CD14-positive monocyte (primary cell): ENCODE measurements around the gene TUBA1C. TPM values are rescaled to one million over a fixed set of nuclear protein-coding genes. Genes with fewer than 3 reads are reported as not detected.
A peak's percentile ranks its signal among the peaks of the same experiment; 100 is the strongest.

Source experiments
- DNase-seq, 3 donors: peaks; one replicate each; pipeline ENCODE4 v3.0.0-alpha.2; 2011 to 2022
- H2AFZ ChIP-seq: 2 replicates; pipeline ENCODE4 v1.6.0; 2012; ENCODE audit warnings: mild to moderate bottlenecking, low read depth, low read length, inconsistent platforms; ENCODE audit not compliant: insufficient read depth, poor library complexity, severe bottlenecking
- H3K27ac ChIP-seq, 2 donors: 1 replicate in 1 of 2; 2 replicates in 1 of 2; pipeline ENCODE4 v1.5.1; 2012 to 2013; ENCODE audit warnings: low read length in 2 of 2, control low read depth in 1 of 2, inconsistent platforms in 1 of 2, low read depth in 1 of 2, mild to moderate bottlenecking in 1 of 2
- H3K27me3 ChIP-seq, 2 donors: one replicate each; pipeline versions ENCODE4 v1.6.0 to v1.6.1; 2011 to 2013; ENCODE audit warnings: low read length in 2 of 2; ENCODE audit not compliant: control insufficient read depth in 2 of 2, insufficient read depth in 2 of 2
- H3K36me3 ChIP-seq, 2 donors: replicated peaks in 1 of 2; 1 replicate in 1 of 2; 2 replicates in 1 of 2; pipeline versions ENCODE4 v1.5.1 to v1.6.1; 2012 to 2013; ENCODE audit warnings: low read length in 2 of 2, control low read depth in 1 of 2, inconsistent platforms in 1 of 2, mild to moderate bottlenecking in 1 of 2; ENCODE audit not compliant: insufficient read depth in 2 of 2, control insufficient read depth in 1 of 2
- H3K4me1 ChIP-seq, 2 donors: 1 replicate in 1 of 2; 2 replicates in 1 of 2; pipeline versions ENCODE4 v1.5.1 to v1.6.1; 2012 to 2013; ENCODE audit warnings: low read length in 2 of 2, control low read depth in 1 of 2, inconsistent platforms in 1 of 2, mild to moderate bottlenecking in 1 of 2, moderate library complexity in 1 of 2; ENCODE audit not compliant: insufficient read depth in 2 of 2, control insufficient read depth in 1 of 2
- H3K4me2 ChIP-seq: replicated peaks from 2 replicates; pipeline ENCODE3; 2012; ENCODE audit warnings: low read length, moderate library complexity, mild to moderate bottlenecking; ENCODE audit not compliant: poor library complexity, severe bottlenecking; ENCODE audit errors: extremely low read depth
- H3K4me3 ChIP-seq, 3 experiments: fragments of 200-600 bp in 1 of 3; sonication (generic) in 1 of 3; replicated peaks in 1 of 3; 1 replicate in 2 of 3; 2 replicates in 1 of 3; pipeline ENCODE4 v1.5.1; 2011 to 2013; ENCODE audit warnings: low read length in 3 of 3, mild to moderate bottlenecking in 3 of 3, control low read depth in 2 of 3, low read depth in 2 of 3, inconsistent platforms in 1 of 3, moderate library complexity in 1 of 3
- H3K79me2 ChIP-seq: 2 replicates; pipeline ENCODE4 v1.6.0; 2012; ENCODE audit warnings: mild to moderate bottlenecking, control low read depth, inconsistent platforms, low read length, moderate library complexity; ENCODE audit not compliant: insufficient read depth
- H3K9ac ChIP-seq: 2 replicates; pipeline ENCODE4 v1.6.0; 2017; ENCODE audit warnings: low read length, mild to moderate bottlenecking; ENCODE audit not compliant: insufficient read depth, poor library complexity, severe bottlenecking
- H3K9me3 ChIP-seq, 2 donors: replicated peaks in 1 of 2; 1 replicate in 1 of 2; 2 replicates in 1 of 2; pipeline versions ENCODE4 v1.5.1 to v1.6.1; 2012 to 2013; ENCODE audit warnings: low read length in 2 of 2, control low read depth in 1 of 2; ENCODE audit not compliant: control insufficient read depth in 1 of 2, insufficient read depth in 1 of 2
- H4K20me1 ChIP-seq: 2 replicates; pipeline ENCODE4 v1.6.0; 2012; ENCODE audit warnings: mild to moderate bottlenecking, low read length, control low read depth, moderate library complexity; ENCODE audit not compliant: insufficient read depth
- H3K27ac Mint-ChIP-seq, 7 donors: one replicate each; pipeline ENCODE4 v1.8.0; 2020; ENCODE audit warnings: mild to moderate bottlenecking in 7 of 7, mixed read lengths in 7 of 7, moderate library complexity in 6 of 7, inconsistent platforms in 2 of 7
- H3K27me3 Mint-ChIP-seq, 3 donors: one replicate each; pipeline ENCODE4 v1.8.0; 2021 to 2022; ENCODE audit warnings: low read depth in 3 of 3, mild to moderate bottlenecking in 3 of 3, mixed read lengths in 3 of 3, moderate library complexity in 3 of 3, inconsistent platforms in 1 of 3
- H3K36me3 Mint-ChIP-seq, 2 donors: one replicate each; pipeline ENCODE4 v1.8.0; 2020; ENCODE audit warnings: mixed read lengths in 2 of 2, inconsistent platforms in 1 of 2, mild to moderate bottlenecking in 1 of 2
- H3K4me1 Mint-ChIP-seq: one replicate; pipeline ENCODE4 v1.8.0; 2020; ENCODE audit warnings: mild to moderate bottlenecking, mixed read lengths
- H3K4me3 Mint-ChIP-seq, 2 donors: one replicate each; pipeline ENCODE4 v1.8.0; 2020; ENCODE audit warnings: mild to moderate bottlenecking in 2 of 2, mixed read lengths in 2 of 2, moderate library complexity in 1 of 2
- H3K9me3 Mint-ChIP-seq, 7 donors: one replicate each; pipeline ENCODE4 v1.8.0; 2020 to 2022; ENCODE audit warnings: mixed read lengths in 7 of 7, mild to moderate bottlenecking in 6 of 7, moderate library complexity in 6 of 7, inconsistent platforms in 2 of 7
- WGBS: methylation state at CpG from one replicate; pipeline ENCODE4 v1.1.5; 2013; ENCODE audit warnings: missing lambda C conversion rate; ENCODE audit not compliant: insufficient coverage; 5-methylcytosine and 5-hydroxymethylcytosine counted together
- intact Hi-C, 2 donors: fragments of 100-400 bp; cut with micrococcal nuclease; formaldehyde crosslinking; loops; one replicate each; pipeline versions ENCODE4 v1.15.0 to v1.15.1; 2023
- polyA plus RNA-seq, 3 donors: library from polyadenylated mRNA; depleted of rRNA in 1 of 3; unstranded in 2 of 3; stranded (reverse) in 1 of 3; fragments of 300-500 nt in 2 of 3; fragments of >200 nt in 1 of 3; fragmentation: Illumina TruSeq in 2 of 3; gene quantifications; 1 replicate in 2 of 3; 2 replicates in 1 of 3; pipeline ENCODE4 v1.2.3, GENCODE V29; 2012 to 2021
- TF ChIP-seq, protein P1 (sequence below): fragments of 200-600 bp; IDR thresholded peaks from one replicate; pipeline ENCODE4 v1.8.0; 2022; ENCODE audit warnings: antibody characterized with exemption, mild to moderate bottlenecking

Gene TUBA1C
- polyA plus RNA-seq, 3 donors = 53.7 to 263 (median 61.0) TPM

DNA sequence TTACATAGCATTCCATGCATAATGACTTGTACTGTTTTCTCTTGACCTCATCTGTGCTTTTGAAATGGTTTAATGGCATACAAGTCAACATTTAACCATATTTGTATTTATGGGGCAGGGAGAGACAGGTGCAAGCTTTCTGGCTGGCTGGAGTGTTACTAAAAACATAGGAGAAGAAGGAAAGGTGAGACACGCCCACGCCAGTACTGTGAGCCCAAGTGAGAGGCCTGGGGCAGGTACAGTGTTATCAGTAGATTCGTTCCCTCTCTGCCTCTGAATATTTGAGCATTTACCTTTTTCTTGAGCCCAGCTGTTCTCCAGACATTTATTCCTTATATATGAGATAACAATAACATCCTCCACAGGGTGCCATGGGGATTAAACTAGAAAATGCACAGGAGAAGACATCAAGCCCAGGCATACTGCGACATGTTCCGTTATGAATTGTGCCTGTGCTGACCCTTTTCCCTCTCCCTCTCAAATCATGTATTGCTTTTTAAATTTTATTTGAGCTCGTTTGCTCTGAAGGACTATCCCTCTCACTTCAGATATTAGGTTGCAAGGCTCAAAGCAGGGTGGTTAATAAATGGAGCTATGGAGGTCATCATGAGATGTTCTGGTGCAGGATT is 34.6 kb upstream of the TUBA1C start:
- peak overlapping the region in 1 of 3 experiments; percentile 43 for H3K4me3 ChIP-seq
- peak overlapping the region in 1 of 2 donors; percentile 78 for H3K4me3 Mint-ChIP-seq
- intact Hi-C loops = loop anchor here (5.0 to 10.0 kb wide), 3 partner anchors 43 to 98 kb away; partner anchors contain the start of genes TUBA1B (in 2 of the 2) and TUBA1A (in 1 of the 2)

DNA sequence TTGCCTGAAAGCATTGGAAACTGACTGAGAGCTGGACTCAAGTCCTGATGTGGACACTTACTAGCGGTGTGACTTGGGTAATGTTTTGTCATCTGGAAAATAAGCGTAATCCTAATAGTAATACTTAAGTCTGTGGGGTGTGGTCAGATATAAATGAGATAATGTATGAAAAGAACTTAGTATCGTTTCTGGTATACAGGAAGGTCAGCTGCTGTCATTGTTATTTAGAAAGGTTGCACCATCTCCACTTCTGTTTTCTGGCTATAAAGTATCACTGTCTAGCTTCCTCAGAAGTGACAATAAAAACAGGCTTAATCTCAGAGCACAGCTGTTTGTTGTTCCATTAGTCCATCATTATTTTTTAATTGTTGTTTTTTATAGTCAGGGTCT is 34.1 kb upstream of the TUBA1C start:
- DNase-seq = peak; percentile 81 to 91 (median 84)
- H3K27me3 ChIP-seq = no peaks in the 10 kb centered on the region
- H3K9ac ChIP-seq = peak overlapping the region; percentile 47
- H2AFZ ChIP-seq = no peak overlapping the region
- H3K9me3 ChIP-seq = no peaks in the 10 kb centered on the region
- H4K20me1 ChIP-seq = no peaks in the 10 kb centered on the region
- intact Hi-C loops = loop anchor here (5.0 to 10.0 kb wide), 3 partner anchors 43 to 98 kb away; partner anchors contain the start of genes TUBA1B (in 2 of the 2) and TUBA1A (in 1 of the 2)
- no CpG with 5 or more reads among the region's 3 CpGs for WGBS
- Mint-ChIP-seq H3K27ac (peak overlapping the region; percentile 99 to 100 (median 100)), H3K4me3 (peak overlapping the region in 1 of 2 donors; percentile 78), H3K4me1 (peaks cover 47% of the 10 kb centered on the region), H3K9me3 (no peaks in the 10 kb centered on the region), H3K27me3 (peaks cover 0 to 3% (median 0%) of the 10 kb centered on the region in 3 donors), H3K36me3 (no peaks in the 10 kb centered on the region)
- peaks cover 52 to 68% of the 10 kb centered on the region in 2 donors for H3K4me1 ChIP-seq
- H3K4me2 ChIP-seq = peak overlapping the region; percentile 64
- peaks cover 6% of the 10 kb centered on the region for H3K79me2 ChIP-seq
- H3K36me3 ChIP-seq = no peaks in the 10 kb centered on the region
- peak overlapping the region; percentile 83 to 99 for H3K27ac ChIP-seq
- peak overlapping the region in 1 of 3 experiments; percentile 80 for H3K4me3 ChIP-seq
- TF ChIP-seq, protein P1, sequence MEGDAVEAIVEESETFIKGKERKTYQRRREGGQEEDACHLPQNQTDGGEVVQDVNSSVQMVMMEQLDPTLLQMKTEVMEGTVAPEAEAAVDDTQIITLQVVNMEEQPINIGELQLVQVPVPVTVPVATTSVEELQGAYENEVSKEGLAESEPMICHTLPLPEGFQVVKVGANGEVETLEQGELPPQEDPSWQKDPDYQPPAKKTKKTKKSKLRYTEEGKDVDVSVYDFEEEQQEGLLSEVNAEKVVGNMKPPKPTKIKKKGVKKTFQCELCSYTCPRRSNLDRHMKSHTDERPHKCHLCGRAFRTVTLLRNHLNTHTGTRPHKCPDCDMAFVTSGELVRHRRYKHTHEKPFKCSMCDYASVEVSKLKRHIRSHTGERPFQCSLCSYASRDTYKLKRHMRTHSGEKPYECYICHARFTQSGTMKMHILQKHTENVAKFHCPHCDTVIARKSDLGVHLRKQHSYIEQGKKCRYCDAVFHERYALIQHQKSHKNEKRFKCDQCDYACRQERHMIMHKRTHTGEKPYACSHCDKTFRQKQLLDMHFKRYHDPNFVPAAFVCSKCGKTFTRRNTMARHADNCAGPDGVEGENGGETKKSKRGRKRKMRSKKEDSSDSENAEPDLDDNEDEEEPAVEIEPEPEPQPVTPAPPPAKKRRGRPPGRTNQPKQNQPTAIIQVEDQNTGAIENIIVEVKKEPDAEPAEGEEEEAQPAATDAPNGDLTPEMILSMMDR = no peak

More for the DNA sequence above, 34.6 kb upstream of the TUBA1C start:
- Mint-ChIP-seq H3K27me3 (peaks cover 0 to 3% (median 0%) of the 10 kb centered on the region in 3 donors), H3K9me3 (no peaks in the 10 kb centered on the region), H3K4me1 (peaks cover 52% of the 10 kb centered on the region), H3K36me3 (no peaks in the 10 kb centered on the region), H3K27ac (peak overlapping the region; percentile 98 to 100 (median 100))
- Histone ChIP-seq H3K27me3 (no peaks in the 10 kb centered on the region), H2AFZ (no peak overlapping the region), H3K36me3 (no peaks in the 10 kb centered on the region), H3K27ac (peak overlapping the region; percentile 72 to 99), H3K79me2 (peaks cover 6% of the 10 kb centered on the region), H3K9me3 (no peaks in the 10 kb centered on the region), H4K20me1 (no peaks in the 10 kb centered on the region), H3K4me1 (peaks cover 57 to 70% of the 10 kb centered on the region in 2 donors), H3K4me2 (peak overlapping the region; percentile 64), H3K9ac (no peak overlapping the region)
- no peak for DNase-seq
- WGBS = no CpG with 5 or more reads among the region's 6 CpGs
- TF ChIP-seq, protein P1 = no peak
